NCI-H187 treated with DMSO at 0.1 percent for 48 hours (cell line): ENCODE measurements around the gene TTLL6.

ENCODE experiments used
- DNase-seq: peaks from one replicate; lab custom pipeline; 2025; lab: John Stamatoyannopoulos, UW

TTLL6 gene

DNA sequence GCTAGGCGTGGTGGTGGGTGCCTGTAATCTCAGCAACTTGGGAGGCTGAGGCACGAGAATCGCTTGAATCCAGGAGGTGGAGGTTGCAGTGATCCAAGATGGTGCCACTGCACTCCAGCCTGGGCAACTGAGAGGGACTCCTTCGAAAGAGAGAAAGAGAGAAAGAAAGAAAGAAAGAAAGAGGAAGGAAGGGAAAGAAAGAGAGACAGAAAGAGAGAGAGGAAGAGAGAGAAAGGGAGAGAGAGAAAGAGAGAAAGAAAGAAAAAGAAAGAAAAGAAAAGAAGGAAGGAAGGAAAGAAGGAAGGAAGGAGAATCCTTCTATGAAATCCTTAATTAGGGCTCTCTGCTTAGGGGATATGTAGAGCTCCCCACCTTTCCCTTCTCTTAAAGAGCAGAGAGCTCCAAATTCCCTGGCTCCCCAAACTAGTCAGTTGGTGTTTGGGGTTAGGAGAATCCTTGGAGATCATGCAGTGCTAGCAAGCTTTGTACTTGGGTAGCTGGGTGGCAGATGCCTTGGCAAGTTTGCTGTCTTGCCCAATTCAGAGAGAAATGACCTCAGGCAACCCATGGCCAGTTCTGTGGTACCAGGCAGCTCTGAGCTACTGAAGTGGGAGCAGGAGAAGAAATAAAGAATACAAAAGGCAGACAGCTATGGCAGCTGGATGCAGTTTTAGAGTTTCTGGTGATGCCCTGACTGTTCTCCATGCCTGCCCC lies 79.5 kb downstream of the TTLL6 start:
- no peak for DNase-seq

DNA sequence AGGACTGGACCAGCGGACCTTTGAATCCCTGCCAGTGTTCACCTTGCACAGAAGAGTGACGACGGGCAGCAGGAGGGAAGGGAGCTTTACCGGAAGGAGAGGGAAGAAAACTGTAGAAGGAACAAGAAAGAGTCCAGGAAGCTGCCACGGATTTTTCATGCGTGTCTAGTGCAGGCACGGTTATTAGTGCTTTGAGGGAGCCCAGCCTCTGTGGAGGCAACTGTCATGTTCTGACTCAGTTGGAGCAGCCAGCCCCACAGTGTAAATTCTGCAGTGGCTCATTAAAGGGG lies 82.0 kb downstream of the TTLL6 start:
- DNase-seq = no peak

DNA sequence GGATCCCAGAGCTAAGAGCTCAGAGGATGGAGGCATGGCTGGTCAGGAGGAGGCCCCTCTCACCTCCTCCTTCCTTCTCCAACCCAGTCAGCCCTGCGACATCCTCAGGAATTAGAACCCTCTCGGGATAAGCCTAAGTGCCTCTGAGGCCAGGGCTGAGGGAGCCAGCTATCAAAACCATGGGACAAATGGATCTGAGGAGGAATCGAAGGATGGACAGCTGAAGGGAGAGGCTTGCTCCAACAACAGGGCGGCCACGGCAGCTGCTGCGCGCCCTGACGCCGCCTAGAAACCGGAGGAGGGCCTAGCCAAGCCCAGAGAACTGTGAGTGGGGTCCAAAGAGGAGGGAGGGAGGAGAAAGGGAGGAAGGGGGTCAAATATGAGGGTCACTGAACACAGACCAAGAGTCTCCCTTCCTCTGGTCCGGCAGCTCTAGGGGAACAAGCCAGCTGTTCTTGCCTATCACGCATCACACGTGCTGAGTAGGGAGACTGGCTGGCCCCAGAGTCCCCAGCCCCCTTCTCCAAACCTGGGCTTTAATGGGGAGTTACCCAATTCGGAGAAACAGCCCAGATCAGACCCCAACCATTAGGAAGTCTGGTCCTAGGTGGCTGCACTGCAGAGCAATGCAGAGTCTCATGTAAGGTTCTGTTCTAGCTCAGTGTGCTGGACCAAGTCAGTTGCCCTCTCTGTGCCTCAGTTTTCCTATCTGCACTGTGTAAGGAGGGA lies 82.5 kb downstream of the TTLL6 start:
- DNase-seq = no peak

DNA sequence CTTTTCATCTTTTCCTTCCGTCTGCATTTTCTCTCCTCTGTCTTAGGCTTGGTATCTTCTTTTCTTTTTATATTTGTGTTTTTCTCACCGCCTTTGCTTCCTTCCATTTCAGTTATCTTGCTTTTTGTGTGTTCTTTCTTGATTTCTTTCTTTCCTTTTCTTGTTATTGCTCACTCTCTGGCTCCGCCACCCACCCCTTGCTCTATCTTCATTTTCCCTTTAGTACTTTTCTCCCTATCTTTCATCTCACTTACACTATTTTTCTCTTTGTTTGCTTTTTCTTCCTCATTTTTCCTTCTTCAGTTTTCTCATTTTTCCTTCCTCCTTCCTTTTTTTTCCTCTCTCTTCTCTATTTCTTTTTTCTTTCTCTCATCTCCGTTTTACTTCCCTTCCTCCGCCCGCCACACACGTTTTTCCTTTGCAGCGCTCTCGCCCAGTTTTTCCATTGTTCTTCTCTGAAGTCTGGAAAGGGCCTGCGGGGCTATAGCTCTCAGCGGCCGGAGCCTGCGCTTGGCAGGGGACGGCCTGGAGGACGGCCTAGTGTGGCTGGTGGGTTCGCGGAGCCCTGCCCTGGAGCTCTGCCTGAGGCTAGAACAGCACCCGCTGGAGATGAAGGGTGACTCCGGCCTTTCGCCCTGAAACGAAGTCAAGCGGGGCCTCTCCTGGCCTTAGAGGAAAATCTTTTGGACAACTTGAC lies 83.2 kb downstream of the TTLL6 start:
- DNase-seq = no peak

DNA sequence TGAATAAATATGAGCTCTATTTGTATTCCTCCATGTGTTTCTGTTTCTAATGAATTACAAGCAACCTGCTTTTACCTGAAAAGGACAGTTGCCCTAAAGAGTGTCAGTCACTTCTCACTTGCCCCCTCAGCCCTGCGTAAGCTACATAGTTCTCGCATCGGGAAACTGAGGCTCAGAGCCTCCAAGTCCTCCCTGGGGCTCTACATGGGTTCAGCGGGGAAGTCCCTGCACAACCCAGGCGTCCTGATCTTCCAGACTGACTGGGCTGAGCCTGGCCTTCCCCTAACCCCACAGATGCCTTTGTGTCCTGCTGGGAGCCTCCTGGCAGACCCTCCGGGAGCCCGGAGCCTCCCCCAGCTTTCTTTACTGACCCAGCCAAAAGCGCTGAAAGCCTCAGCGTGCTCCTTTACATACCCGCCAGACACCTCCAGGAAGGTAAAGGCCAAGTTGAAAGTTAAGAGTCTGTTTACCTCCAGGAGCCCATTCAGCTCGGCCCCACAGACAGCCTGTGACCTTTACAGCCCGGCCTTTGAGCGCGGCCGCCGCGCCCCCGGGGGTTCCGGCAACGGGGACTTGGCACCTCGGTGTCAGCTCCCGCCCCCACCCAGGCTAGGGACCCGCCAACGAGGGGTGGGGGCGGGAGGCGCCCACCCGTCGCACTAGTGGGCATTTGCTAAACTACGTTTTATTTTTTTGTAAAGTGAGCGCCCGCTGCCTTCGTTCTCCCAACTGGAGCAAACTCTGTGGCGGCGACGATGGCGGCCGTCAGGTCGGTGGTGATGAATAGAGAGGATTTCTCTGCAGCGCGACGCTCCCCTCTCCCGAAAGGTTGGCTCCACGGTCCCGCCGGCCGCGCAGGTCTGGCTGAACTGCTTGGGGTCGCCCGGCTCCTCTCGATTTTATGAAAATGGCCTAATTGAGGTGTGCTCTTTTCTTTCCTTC lies 84.1 kb downstream of the TTLL6 start:
- no peak for DNase-seq

DNA sequence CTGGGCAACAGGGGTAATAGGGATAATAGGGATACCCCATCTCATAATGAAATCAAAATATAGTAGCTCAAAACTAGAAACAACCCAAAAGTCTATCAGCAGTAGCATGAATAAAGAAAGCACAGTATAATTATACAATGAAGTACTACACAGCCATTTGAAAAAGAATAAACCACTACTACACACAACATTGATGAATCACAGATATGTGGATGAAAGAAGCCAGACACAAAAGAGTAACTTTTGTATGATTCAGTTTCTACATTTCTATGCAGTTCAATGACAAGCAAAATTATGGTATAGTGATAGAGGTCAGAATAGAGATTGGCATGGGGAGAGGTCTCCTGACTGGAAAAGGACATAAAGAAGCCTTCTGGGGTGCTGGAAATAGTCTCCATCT lies 85.7 kb downstream of the TTLL6 start:
- DNase-seq = no peak

DNA sequence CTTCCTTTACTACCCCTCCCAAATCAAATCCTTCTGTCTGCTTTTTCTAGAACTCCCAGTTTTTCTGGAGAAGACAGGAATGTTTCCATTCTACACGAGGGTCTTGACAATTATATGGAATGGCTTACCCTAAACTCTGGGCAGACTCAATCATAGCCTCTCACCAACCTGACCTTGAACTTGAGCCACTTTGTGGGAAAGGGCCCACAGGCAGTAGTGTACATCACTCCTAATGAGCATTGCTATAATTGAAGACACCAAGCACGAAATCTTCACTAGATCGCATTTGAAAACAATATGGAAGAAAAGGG lies 86.8 kb downstream of the TTLL6 start:
- DNase-seq = no peak

DNA sequence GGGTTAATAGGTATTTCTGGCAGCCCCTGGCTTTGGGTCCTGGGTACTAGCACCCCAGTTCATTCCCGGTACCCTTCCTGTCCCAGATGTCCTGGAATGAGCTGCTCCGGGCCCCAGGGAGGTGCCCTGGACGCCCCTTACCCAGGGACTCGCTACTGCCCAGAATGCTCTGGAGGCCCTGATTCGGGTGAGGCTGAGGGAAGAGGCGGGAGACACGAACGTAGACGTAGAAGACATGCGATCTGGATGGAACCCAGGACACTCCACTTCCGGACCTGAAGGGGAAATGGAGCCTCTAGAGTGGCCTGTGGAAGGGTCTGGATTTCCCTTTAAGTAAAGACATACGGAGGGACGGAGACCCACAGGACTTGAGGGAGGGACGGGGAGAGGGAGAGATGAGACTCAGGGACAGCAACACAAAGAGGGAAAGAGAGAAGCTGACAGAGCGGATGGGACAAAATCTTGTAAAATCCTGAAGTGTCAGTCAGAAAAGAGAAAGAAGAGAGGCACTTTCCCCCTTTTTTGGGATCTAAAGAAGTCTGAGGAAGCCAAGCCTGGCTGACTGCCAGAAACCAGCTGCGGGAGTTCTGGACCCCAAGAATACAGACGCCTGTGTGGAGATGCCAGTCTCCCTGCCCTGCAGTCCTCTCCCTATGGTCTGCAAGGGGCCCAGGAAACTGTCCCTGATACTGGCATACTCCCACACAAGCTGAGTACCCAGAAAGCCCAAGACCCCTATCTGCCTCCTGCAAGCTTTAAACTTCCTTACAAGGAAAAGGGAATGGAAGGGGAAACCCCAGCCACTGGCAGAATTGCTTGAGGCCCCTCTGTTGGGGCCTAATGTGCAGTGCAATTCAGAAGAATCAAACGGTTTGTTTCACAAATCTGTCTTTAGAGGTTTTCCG lies 87.4 kb downstream of the TTLL6 start:
- DNase-seq = no peak

DNA sequence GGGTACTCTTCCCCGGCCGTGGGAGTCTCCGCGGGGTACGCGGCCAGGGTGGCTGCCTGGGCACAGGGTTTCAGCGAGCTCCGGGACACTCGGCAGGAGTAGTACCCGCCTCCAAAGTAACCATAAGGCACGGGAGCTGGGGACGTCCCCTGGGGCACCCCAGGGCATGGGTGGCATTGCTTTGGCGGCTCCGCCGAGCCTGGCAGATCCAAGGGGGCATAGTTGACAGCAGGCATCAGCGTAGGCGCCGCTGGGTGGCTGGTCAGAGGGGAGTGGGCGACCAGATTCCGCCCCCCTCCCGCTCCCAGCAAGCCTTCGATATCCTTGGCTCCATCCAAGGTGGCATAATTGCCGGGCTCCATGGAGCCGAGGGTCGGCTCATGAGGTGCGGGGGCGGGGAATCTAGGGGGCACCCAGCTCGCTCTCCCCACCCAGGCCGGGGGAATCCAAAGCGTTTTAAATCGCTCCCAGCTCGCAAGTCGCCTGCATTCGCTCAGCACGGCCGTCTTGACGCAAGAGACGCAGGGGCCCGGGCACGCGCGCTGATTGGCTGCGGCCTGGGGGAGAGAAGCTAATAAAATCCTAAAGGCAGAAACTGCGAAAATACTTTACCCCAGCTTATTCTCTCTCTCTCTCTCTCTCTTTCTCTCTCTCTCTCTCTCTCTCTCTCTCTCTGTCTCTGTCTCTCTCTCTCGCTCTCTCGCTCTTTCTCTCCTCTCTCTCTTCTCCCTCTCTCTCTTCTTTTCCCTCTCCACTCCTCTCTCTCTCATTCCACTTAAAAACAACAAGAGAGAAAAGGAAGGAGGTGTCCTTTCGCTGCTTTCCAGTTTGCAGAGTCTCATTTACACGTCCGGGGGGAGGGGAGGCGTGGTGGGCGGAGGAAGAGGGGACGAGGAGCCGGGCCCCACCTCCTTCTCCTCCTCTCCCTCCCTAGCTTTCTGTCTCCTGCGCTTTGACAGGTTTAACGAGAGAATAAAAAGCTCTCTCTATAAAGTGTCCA lies 88.5 kb downstream of the TTLL6 start, which contains the start of gene HOXB13:
HOXB13 (minus strand) TSS at position 519 of the 1,000 bp plus-strand sequence; CDS start at position 362, 157 bp downstream.
- DNase-seq = no peak

DNA sequence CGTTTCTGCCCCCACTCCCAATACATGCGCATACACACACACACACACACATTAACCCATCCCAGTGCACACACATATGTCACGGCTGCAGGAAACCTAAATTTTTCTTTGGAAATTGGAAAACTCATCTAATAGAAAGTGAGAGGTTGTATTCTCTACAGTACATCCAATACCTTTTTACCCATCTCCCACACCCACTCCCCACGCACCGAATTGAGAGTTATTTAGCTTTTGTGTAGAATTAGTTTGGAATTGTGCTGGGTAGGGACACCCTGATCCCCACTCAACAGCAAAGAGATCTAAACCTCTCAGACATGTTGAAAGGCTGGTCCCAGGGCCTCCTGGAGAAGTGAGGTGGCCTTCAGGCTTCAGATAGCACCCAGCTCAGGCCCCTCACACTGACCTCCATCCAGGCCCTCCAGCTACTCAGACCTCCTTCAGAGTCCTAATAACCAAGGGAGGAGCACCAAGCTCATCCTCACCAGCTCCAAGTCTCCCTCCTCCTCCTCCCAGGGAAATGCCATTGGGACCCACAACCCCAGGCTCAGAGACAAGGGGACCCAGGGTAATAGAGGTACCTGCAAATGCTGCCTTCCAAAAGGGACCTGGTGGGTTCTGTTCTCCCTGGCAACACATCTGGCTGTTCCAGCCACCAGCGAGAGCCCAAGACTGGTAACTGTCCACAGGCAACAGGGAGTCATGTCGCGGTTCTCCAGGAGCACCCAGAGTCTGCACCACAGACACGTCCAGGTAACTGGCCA lies 89.4 kb downstream of the TTLL6 start:
- DNase-seq = no peak

DNA sequence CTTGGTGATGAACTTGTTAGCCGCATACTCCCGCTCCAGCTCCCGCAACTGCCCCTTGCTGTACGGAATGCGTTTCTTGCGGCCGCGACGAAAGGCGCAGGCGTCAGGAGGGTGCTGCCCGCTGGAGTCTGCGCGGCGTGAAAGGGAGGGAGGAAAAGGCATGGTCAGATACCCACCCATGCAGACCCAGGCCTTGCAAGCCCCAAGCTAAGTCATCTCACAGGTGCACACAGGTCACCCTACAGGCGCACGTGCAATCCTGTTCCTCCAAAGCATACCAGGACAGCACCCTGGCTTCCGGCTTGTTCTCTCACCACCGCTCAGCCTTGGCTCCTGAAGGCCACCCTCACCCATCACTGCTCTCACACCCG lies 90.1 kb downstream of the TTLL6 start:
- no peak for DNase-seq

DNA sequence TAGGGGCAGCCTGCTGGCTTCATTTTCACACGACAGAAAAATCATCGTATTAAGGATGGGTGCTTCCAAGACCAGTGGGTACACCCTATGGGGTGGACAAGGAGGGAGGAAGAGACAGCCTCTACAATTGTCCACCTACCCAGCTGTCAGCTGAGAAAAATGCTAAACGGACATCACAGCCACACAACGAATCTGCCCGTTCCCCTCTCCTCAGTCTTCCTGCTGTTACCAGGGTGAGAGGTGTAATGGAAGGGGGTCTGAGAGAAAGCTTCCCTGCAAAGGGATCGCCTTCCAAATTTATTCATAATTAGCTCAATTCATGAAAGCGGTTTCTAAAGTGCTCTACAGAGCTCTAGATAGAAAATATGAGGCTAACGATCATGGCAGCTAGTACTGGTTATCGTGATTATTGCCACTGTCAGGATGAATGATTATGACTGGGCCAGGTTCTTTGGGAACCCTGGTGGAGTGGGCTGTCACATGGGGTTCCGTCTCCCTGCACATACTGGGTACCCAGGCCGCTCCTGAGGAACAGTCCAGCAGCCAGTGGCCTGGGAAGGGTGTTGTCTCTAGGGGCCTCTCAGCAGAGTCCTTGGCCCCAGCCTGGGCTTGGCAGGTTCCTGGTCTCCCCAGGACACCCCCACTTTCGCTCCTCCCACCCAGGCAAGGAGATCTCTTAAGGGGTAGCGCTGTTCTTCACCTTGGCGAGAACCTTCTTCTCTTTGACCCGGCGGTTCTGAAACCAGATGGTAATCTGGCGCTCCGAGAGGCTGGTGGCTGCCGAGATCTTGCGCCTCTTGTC lies 90.7 kb downstream of the TTLL6 start:
- no peak for DNase-seq

DNA sequence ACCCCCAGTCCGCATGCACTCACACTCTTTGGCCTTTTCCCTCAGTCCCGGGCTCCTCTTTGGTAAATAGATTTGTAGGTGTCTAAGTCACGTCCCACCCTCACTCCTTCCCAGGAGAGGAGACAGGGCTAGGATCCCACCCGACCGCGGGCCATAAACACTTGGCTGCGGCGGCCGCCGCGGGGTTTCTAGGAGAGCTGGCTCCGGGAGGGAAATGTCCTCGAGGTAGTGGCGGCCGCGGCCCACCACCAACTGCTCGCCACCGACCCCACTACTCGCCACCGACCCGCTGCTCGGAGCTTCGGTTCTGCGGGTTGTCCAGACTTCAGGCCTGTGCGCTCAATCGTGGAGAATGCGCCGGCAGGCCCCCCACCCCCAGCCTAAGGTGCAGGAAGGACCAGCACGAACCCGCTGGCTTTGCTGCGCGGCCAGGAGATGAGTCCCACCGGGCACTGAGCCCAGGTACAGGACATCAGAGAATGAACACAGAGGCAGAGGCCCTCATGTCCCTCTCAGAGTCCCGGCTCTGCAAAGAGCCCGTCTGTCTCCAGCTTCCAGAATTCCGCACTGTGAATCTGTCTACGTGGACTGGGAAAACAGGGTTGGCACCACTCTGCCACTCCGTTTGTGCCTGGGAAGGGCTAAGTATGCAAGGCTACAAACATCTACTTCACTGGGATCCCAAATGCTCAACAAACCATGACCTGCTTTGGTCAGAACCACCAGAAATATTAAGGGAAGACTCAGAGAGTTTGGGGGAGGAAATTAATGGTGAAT lies 91.6 kb downstream of the TTLL6 start:
- DNase-seq = no peak

DNA sequence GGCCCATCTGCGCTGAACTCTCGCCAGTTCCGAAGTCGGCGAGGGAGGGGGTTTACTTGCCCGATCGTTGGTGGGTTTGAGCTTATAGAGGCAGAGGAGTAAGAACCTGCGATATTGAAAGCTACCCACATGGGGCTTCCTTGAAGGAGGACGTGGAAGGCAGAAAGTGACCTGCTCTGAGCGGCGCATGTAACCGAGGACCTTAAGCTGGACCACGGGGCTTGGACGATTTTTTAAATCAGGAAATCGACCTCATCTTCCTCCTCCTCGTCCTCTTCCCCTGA lies 92.1 kb downstream of the TTLL6 start:
- no peak for DNase-seq

DNA sequence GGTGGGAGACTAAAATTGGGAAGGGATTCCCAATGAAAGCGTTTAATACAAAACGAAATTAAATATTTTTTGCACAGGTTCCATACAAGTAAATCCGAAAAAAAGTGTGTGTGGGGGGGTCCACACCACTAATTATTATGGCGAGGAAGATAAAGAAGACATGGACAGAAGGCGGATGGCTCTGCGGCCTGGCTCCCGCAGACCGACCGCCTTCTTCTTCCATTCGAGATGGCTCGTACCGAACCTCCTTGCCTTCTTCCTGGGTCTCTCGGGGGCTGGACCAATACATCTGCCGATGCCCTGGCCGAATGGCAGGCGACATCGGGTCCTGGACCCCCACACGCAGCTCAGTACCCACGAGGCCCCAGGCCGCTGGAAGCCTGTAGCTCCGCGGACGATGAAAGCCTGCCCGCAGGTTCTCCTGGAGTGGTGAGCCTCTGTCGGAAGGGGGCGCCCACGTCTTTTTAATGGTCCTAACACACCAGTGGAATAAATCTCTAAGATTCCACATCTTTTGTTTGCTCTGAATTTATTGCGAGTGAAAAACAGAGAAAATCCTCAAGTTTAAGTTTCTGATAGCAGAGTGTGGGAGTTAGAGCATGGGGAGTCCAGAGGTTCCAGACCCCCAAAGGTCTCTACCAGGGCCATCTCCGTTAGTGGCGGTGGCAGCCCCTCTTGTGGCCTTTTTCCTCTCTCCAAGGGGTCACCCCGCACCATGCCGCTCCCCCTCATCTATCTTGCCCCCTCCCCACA lies 92.6 kb downstream of the TTLL6 start:
- no peak for DNase-seq

DNA sequence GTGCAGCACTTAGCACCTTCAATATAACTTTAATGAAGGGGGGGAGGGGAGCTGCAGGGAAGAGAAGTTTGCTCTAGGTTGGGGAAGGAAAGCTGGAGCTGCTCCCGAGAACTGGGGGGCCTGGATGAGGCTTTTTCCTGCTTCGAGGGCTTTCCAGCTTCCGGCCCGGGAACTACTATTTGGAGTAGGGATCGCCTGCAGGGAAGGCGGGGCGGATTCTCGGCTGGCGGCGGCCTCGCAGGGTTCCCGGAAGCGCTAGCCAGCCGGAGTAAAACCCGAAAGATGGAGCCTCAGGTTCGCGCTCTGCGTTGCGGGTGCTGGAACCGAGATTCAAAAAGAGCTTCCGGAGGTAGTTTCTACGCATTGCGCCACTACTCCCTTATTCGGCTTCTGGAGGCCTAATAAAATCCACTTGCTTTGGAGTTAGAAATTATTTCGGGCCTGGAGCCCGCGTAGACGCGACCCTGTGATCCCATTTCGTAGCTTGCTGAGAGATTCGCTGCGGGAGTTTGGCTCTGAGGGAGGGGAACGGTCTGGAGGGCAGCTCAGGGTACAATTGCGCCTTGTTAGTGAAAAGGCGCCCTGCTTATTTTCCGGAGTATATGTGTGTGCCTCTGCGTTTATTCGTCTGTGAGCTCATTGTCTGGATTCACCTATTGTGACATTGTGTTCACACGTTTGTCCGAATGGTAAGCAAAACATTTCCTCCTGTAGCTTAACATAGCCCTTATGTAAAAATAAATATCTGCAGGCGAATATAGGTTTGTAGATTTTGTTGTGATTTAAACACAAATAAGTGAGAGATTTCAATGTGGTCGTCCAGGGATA lies 93.4 kb downstream of the TTLL6 start:
- no peak for DNase-seq
